NOMO-1 (cell line): ENCODE measurements around the gene PTCD1.
A peak's percentile ranks its signal among the peaks of the same experiment; 100 is the strongest.
"Not testable (repeated sequence)": the region's sequence is repeated elsewhere in the genome, so short reads cannot be mapped to it uniquely, and the experiment has no call there.

Experiments used
- DNase-seq, 2 experiments: peaks; one replicate each; lab custom pipeline; 2025; ENCODE audit not compliant: unreplicated experiment in 2 of 2; lab: John Stamatoyannopoulos, UW

The PTCD1 gene

GRCh38 chr7:99451936-99452335 lies 13.3 kb upstream of the PTCD1 start:
- DNase-seq = no peak

GRCh38 chr7:99449326-99449725 lies 10.7 kb upstream of the PTCD1 start:
- DNase-seq = no peak

GRCh38 chr7:99448855-99449254 lies 10.3 kb upstream of the PTCD1 start:
- no peak for DNase-seq

GRCh38 chr7:99447943-99448342 lies 9.3 kb upstream of the PTCD1 start:
- DNase-seq = peak in 1 of 2 experiments; percentile 9

GRCh38 chr7:99446096-99446495 lies 7.5 kb upstream of the PTCD1 start:
- DNase-seq = no peak

- DNase-seq = no peak
Observed at GRCh38 chr7:99440195-99440594, 1.6 kb upstream of the PTCD1 start.

GRCh38 chr7:99437946-99438572 lies 539 bp downstream of the PTCD1 start:
- peak in 1 of 2 experiments; percentile 19 for DNase-seq

GRCh38 chr7:99433158-99433557 lies 5.4 kb downstream of the PTCD1 start:
- no peak for DNase-seq

- DNase-seq = not testable (repeated sequence)
Observed at GRCh38 chr7:99431756-99432540, 6.7 kb downstream of the PTCD1 start.

- DNase-seq = no peak
Observed at GRCh38 chr7:99429756-99430155, 8.8 kb downstream of the PTCD1 start.

GRCh38 chr7:99428972-99429566 lies 9.5 kb downstream of the PTCD1 start:
- DNase-seq = no peak

GRCh38 chr7:99424932-99425730 lies 13.5 kb downstream of the PTCD1 start:
- DNase-seq = no peak

GRCh38 chr7:99422625-99423024 lies 16.0 kb downstream of the PTCD1 start:
- no peak for DNase-seq

- DNase-seq = no peak
Observed at GRCh38 chr7:99422186-99422585, 16.4 kb downstream of the PTCD1 start.

GRCh38 chr7:99420986-99421385 lies 17.6 kb downstream of the PTCD1 start:
- no peak for DNase-seq

GRCh38 chr7:99420213-99420612 lies 18.4 kb downstream of the PTCD1 start:
- DNase-seq = no peak

GRCh38 chr7:99419323-99420021 lies 19.1 kb downstream of the PTCD1 start:
- no peak for DNase-seq

- DNase-seq = no peak
Observed at GRCh38 chr7:99418260-99418659, 20.3 kb downstream of the PTCD1 start.

GRCh38 chr7:99415513-99416127 lies 23.0 kb downstream of the PTCD1 start:
- peak in 1 of 2 experiments; percentile 20 for DNase-seq

- no peak for DNase-seq
Observed at GRCh38 chr7:99410635-99411034, 28.0 kb downstream of the PTCD1 start.
